ENCODE measurements around the gene SLC38A9. TPM values are rescaled to one million over a fixed set of nuclear protein-coding genes. Genes with fewer than 3 reads are reported as not detected.
"Not testable (repeated sequence)": the region's sequence is repeated elsewhere in the genome, so short reads cannot be mapped to it uniquely, and the experiment has no call there.

Gene SLC38A9
- 10 to 100 TPM; 25.6 to 27.6 TPM for total RNA-seq

GRCh38 chr5:55712023-55712859 is at the start of gene SLC38A9:
Gene SLC38A9, minus strand, starts transcription at chr5:55712324. Its CDS starts 14,366 bp downstream, at chr5:55697958.
- ATAC-seq (ENCODE audit: low read depth): peak; percentile 99
- H3K4me3 Mint-ChIP-seq: peak within 1 kb of the TSS; percentile 97
- POLR2A ChIA-PET: no interaction called here
- DNase-seq: peak; percentile 93
- peaks cover 16% of the 10 kb centered on the region for H3K4me1 Mint-ChIP-seq
- no peaks in the 10 kb centered on the region for H3K9me3 Mint-ChIP-seq
- H3K27ac Mint-ChIP-seq: peak within 1 kb of the TSS; percentile 85
- H3K36me3 Mint-ChIP-seq: peaks cover 14% of the 10 kb centered on the region
- peaks cover 6% of the 10 kb centered on the region for H3K27me3 Mint-ChIP-seq

- H3K4me1 Mint-ChIP-seq: peaks cover 32% of the 10 kb centered on the region
- H3K36me3 Mint-ChIP-seq: peaks cover 11% of the 10 kb centered on the region
- ATAC-seq (ENCODE audit: low read depth); H3K9me3 Mint-ChIP-seq; DNase-seq; H3K27ac Mint-ChIP-seq; H3K4me3 Mint-ChIP-seq; POLR2A ChIA-PET: not testable (repeated sequence)
- H3K27me3 Mint-ChIP-seq: peaks cover 14% of the 10 kb centered on the region
These were observed 49.6 kb upstream of the SLC38A9 start for GRCh38 chr5:55761721-55762120.

- Mint-ChIP-seq H3K4me3 (no peak overlapping the region), H3K4me1 (peaks cover 17% of the 10 kb centered on the region), H3K27ac (no peak overlapping the region), H3K27me3 (peaks cover 26% of the 10 kb centered on the region), H3K36me3 (peaks cover 9% of the 10 kb centered on the region), H3K9me3 (peaks cover 4% of the 10 kb centered on the region)
- ATAC-seq (ENCODE audit: low read depth) (no peak), DNase-seq (no peak)
- POLR2A ChIA-PET: no interaction called here
These were observed 46.6 kb upstream of the SLC38A9 start for GRCh38 chr5:55758714-55759113.

- H3K36me3 Mint-ChIP-seq: peaks cover 9% of the 10 kb centered on the region
These were observed 46.1 kb upstream of the SLC38A9 start for GRCh38 chr5:55758231-55758630.

GRCh38 chr5:55750499-55750898 is 38.4 kb upstream of the SLC38A9 start:
- peaks cover 36% of the 10 kb centered on the region for H3K27me3 Mint-ChIP-seq
- no peak overlapping the region for H3K4me3 Mint-ChIP-seq
- POLR2A ChIA-PET: no interaction called here
- DNase-seq (no peak), ATAC-seq (ENCODE audit: low read depth) (no peak)
- H3K9me3 Mint-ChIP-seq: no peaks in the 10 kb centered on the region
- H3K27ac Mint-ChIP-seq: no peak overlapping the region
- peaks cover 3% of the 10 kb centered on the region for H3K36me3 Mint-ChIP-seq
- H3K4me1 Mint-ChIP-seq: no peaks in the 10 kb centered on the region

More at GRCh38 chr5:55758231-55758630, 46.1 kb upstream of the SLC38A9 start:
- H3K9me3 Mint-ChIP-seq: peaks cover 4% of the 10 kb centered on the region
- H3K4me1 Mint-ChIP-seq: peaks cover 14% of the 10 kb centered on the region
- H3K27ac Mint-ChIP-seq: no peak overlapping the region
- no peak for ATAC-seq (ENCODE audit: low read depth)
- peaks cover 26% of the 10 kb centered on the region for H3K27me3 Mint-ChIP-seq
- no peak overlapping the region for H3K4me3 Mint-ChIP-seq
- POLR2A ChIA-PET: no interaction called here
- no peak for DNase-seq

DNA sequence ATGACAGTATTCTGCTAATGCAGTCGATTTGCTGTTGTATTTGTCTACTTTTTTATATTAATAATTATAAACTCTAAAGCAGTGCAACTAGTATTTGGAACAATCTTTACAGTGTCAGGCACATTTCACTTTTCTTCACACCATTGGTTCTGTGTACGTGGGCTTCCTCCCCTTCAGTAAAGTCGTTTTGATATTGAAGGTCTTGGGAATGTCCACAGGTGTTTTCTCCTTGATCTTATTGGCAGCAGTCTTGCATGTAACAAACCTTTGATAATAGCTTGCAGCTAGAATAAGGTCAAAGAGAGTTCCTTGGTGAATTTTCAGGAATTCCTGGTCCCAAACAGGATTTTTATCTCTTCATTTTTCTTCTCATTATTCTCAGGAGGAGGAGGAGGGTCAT is 37.9 kb upstream of the SLC38A9 start:
- Mint-ChIP-seq H3K4me1 (no peaks in the 10 kb centered on the region), H3K4me3 (no peak overlapping the region), H3K36me3 (peaks cover 3% of the 10 kb centered on the region), H3K27ac (no peak overlapping the region), H3K27me3 (peaks cover 34% of the 10 kb centered on the region), H3K9me3 (no peaks in the 10 kb centered on the region)
- ATAC-seq (ENCODE audit: low read depth) (no peak), DNase-seq (no peak)
- POLR2A ChIA-PET: no interaction called here

GRCh38 chr5:55749387-55749786 is 37.3 kb upstream of the SLC38A9 start:
- no peak overlapping the region for H3K27ac Mint-ChIP-seq
- no peaks in the 10 kb centered on the region for H3K9me3 Mint-ChIP-seq
- H3K4me3 Mint-ChIP-seq: no peak overlapping the region
- ATAC-seq (ENCODE audit: low read depth) (no peak), DNase-seq (no peak)
- POLR2A ChIA-PET: interaction anchor here (0.7 kb wide), 2 partner anchors 11 to 74 kb away, joined by 3 read pairs; no protein-coding TSS in a partner anchor
- peaks cover 35% of the 10 kb centered on the region for H3K27me3 Mint-ChIP-seq
- peaks cover 3% of the 10 kb centered on the region for H3K36me3 Mint-ChIP-seq
- no peaks in the 10 kb centered on the region for H3K4me1 Mint-ChIP-seq

- H3K4me1 Mint-ChIP-seq: no peaks in the 10 kb centered on the region
- H3K27me3 Mint-ChIP-seq: peaks cover 46% of the 10 kb centered on the region
- no peaks in the 10 kb centered on the region for H3K9me3 Mint-ChIP-seq
- ATAC-seq (ENCODE audit: low read depth): no peak
- H3K27ac Mint-ChIP-seq: no peak overlapping the region
- DNase-seq: no peak
- H3K4me3 Mint-ChIP-seq: no peak overlapping the region
- POLR2A ChIA-PET: no interaction called here
- H3K36me3 Mint-ChIP-seq: peaks cover 2% of the 10 kb centered on the region
These were observed 35.7 kb upstream of the SLC38A9 start for GRCh38 chr5:55747778-55748318.

DNA sequence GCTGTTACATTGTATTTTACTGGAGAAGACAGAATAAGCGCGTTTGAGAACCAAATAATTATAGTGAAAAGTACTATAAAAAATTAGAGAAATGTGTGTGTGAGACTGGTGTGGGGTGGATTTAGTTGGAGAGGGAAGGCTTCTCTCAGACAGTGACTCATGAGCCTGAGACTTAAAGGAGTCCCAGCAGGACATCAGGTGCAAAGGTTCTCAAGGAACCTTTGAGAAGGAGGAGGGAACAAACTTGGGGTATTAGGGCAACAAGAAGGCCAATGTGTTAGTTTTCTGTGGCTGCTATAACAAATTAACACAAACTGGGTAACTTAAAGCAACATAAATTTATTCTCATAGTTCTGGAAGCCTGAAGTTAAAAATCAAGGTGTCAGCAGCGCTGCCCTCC is 30.7 kb upstream of the SLC38A9 start:
- POLR2A ChIA-PET: no interaction called here
- peaks cover 52% of the 10 kb centered on the region for H3K27me3 Mint-ChIP-seq
- no peaks in the 10 kb centered on the region for H3K4me1 Mint-ChIP-seq
- H3K9me3 Mint-ChIP-seq: no peaks in the 10 kb centered on the region
- no peak overlapping the region for H3K4me3 Mint-ChIP-seq
- H3K27ac Mint-ChIP-seq: no peak overlapping the region
- no peak for DNase-seq
- H3K36me3 Mint-ChIP-seq: peaks cover 2% of the 10 kb centered on the region
- ATAC-seq (ENCODE audit: low read depth): no peak

- H3K27ac Mint-ChIP-seq: no peak within 1 kb of the TSS
- H3K27me3 Mint-ChIP-seq: peaks cover 25% of the 10 kb centered on the region
- POLR2A ChIA-PET: no interaction called here
- ATAC-seq (ENCODE audit: low read depth): no peak
- H3K36me3 Mint-ChIP-seq: no peaks in the 10 kb centered on the region
- no peak for DNase-seq
- no peaks in the 10 kb centered on the region for H3K9me3 Mint-ChIP-seq
- H3K4me3 Mint-ChIP-seq: no peak within 1 kb of the TSS
- no peaks in the 10 kb centered on the region for H3K4me1 Mint-ChIP-seq
These were observed 25.7 kb upstream of the SLC38A9 start, which contains the start of gene DDX4 for GRCh38 chr5:55737793-55738192. Gene DDX4, plus strand, starts transcription at chr5:55738061. Its CDS starts 903 bp downstream, at chr5:55738964.

DNA sequence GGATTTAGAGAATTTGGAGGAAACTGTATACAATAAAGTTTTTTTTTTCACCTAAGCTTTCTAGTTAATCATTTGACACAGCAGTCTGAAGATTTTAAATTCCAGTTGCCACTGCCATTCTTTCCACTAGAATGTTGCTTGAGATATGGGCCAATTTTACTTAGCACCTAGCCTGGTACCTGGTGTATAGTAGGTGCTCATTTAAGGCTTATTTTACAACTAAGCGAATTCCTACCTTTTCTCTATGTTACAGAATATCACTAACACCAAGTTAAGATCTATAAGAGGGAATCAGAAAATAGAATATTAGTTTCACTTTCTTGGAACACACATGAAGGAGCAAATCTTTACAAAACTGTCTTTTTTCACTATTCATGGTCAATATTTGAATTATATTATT is 22.5 kb upstream of the SLC38A9 start:
- H3K27me3 Mint-ChIP-seq: peaks cover 8% of the 10 kb centered on the region
- no peaks in the 10 kb centered on the region for H3K4me1 Mint-ChIP-seq
- DNase-seq (no peak), ATAC-seq (ENCODE audit: low read depth) (no peak)
- no peak overlapping the region for H3K27ac Mint-ChIP-seq
- H3K36me3 Mint-ChIP-seq: no peaks in the 10 kb centered on the region
- H3K9me3 Mint-ChIP-seq: no peaks in the 10 kb centered on the region
- POLR2A ChIA-PET: no interaction called here
- no peak overlapping the region for H3K4me3 Mint-ChIP-seq

GRCh38 chr5:55732585-55732984 is 20.5 kb upstream of the SLC38A9 start:
- no peak for ATAC-seq (ENCODE audit: low read depth)
- H3K4me3 Mint-ChIP-seq: no peak overlapping the region
- H3K4me1 Mint-ChIP-seq: no peaks in the 10 kb centered on the region
- H3K27ac Mint-ChIP-seq: no peak overlapping the region
- peaks cover 1% of the 10 kb centered on the region for H3K36me3 Mint-ChIP-seq
- no peak for DNase-seq
- POLR2A ChIA-PET: no interaction called here
- H3K9me3 Mint-ChIP-seq: peaks cover 1% of the 10 kb centered on the region
- peaks cover 5% of the 10 kb centered on the region for H3K27me3 Mint-ChIP-seq

DNA sequence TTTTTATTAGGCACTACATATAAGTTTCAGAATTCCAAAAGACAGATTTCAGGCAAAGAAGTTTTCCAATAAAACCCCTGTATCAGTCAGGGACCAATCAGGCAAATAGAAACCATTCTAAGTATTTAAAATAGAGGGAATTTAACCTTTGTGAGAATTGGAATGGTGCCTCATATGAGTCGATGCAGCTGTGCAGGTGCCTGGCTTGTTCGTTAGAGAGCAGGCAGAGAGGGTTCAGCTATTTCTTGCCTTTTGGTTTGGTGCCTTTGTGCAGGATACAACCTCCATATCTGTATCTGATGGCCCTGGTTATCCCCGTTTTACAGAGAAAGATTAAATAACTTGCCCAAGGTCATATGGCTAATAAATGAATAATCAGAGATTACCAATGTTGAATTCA is 19.7 kb upstream of the SLC38A9 start:
- H3K4me1 Mint-ChIP-seq: no peaks in the 10 kb centered on the region
- H3K4me3 Mint-ChIP-seq: no peak overlapping the region
- POLR2A ChIA-PET: interaction anchor here (1.1 kb wide), 1 partner anchor 124 kb away, joined by 4 read pairs; no protein-coding TSS in a partner anchor
- H3K9me3 Mint-ChIP-seq: peaks cover 1% of the 10 kb centered on the region
- H3K27ac Mint-ChIP-seq: no peak overlapping the region
- ATAC-seq (ENCODE audit: low read depth): no peak
- peaks cover 1% of the 10 kb centered on the region for H3K36me3 Mint-ChIP-seq
- DNase-seq: no peak
- H3K27me3 Mint-ChIP-seq: peaks cover 5% of the 10 kb centered on the region

DNA sequence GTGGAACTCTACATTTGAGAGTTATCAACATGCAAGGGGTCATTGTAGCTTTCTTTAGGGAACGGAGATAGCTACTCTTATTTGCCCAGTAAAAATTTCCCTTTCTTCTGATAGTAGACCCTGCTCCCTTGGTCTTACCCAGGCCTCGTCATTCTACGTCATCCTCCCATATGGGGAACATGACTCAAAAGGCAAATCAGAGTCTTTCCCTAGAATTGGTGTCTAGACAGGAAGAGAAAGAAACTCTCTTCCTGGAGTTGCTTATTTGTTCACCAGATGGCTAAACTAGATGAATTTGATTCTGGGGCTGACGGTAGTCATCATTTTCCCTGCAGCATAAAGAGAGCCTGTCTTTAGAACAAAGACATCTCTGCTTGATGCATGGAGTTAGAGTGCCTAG is 12.2 kb upstream of the SLC38A9 start:
- DNase-seq (no peak), ATAC-seq (ENCODE audit: low read depth) (no peak)
- H3K36me3 Mint-ChIP-seq: peaks cover 1% of the 10 kb centered on the region
- H3K27me3 Mint-ChIP-seq: peaks cover 12% of the 10 kb centered on the region
- POLR2A ChIA-PET: no interaction called here
- H3K4me3 Mint-ChIP-seq: no peak overlapping the region
- H3K27ac Mint-ChIP-seq: no peak overlapping the region
- H3K9me3 Mint-ChIP-seq: peaks cover 1% of the 10 kb centered on the region
- peaks cover 2% of the 10 kb centered on the region for H3K4me1 Mint-ChIP-seq
